Prostate gland (tissue), 2 donors: Measurements from ENCODE around the gene VASN. TPM values are rescaled to one million over a fixed set of nuclear protein-coding genes. Genes with fewer than 3 reads are reported as not detected.

ENCODE experiments used
- DNase-seq: peaks from one replicate; pipeline ENCODE4 v3.0.0-alpha.2; 2019; ENCODE audit warnings: low spot score
- H3K27ac ChIP-seq, 2 donors: fragments of 200-600 bp; sonication (generic); 2 replicates each; pipeline ENCODE4 v1.5.1; 2017 to 2019
- H3K27me3 ChIP-seq: fragments of 200-600 bp; sonication (generic); replicated peaks from 2 replicates; pipeline ENCODE4 v1.5.1; 2019; ENCODE audit not compliant: insufficient read depth
- H3K36me3 ChIP-seq, 2 donors: fragments of 200-600 bp; sonication (generic); 1 replicate in 1 of 2; 2 replicates in 1 of 2; pipeline versions ENCODE4 v1.5.1 to v1.8.1; 2017 to 2019
- H3K4me1 ChIP-seq: fragments of 200-600 bp; sonication (generic); replicated peaks from 2 replicates; pipeline ENCODE4 v1.5.1; 2019
- H3K4me3 ChIP-seq, 2 donors: fragments of 200-600 bp; sonication (generic); 2 replicates each; pipeline ENCODE4 v1.5.1; 2017 to 2019
- H3K9me3 ChIP-seq: fragments of 200-600 bp; sonication (generic); 2 replicates; pipeline ENCODE4 v1.5.1; 2017
- POLR2A ChIP-seq: fragments of 450-650 bp; IDR thresholded peaks from one replicate; pipeline ENCODE4 v1.6.1; 2016; ENCODE audit warnings: antibody characterized with exemption, mild to moderate bottlenecking
- POLR2AphosphoS5 ChIP-seq: sonication (generic); formaldehyde crosslinking; IDR thresholded peaks from one replicate; pipeline ENCODE4 v1.6.1; 2017; ENCODE audit warnings: antibody characterized with exemption
- WGBS: methylation state at CpG from one replicate; pipeline ENCODE4 v1.1.5; 2018; 5-methylcytosine and 5-hydroxymethylcytosine counted together
- intact Hi-C: fragments of 100-400 bp; cut with DNase I; formaldehyde crosslinking; loops from one replicate; pipeline ENCODE4 v1.14.2; 2022
- total RNA-seq, 2 donors: library from RNA; depleted of rRNA; stranded (reverse); fragments of >200 nt; gene quantifications; one replicate each; pipeline ENCODE4 v1.1.0, GENCODE V29; 2016
- TF ChIP-seq, protein P1 (sequence below), 4 experiments: fragments of 200-600 bp in 2 of 4; fragments of 450-650 bp in 2 of 4; sonication (generic) in 2 of 4; IDR thresholded peaks; 1 replicate in 3 of 4; 2 replicates in 1 of 4; pipeline ENCODE4 v1.5.1; 2016 to 2019; ENCODE audit warnings: antibody characterized with exemption in 4 of 4, mild to moderate bottlenecking in 2 of 4, moderate library complexity in 2 of 4

VASN gene
- total RNA-seq, 2 donors from 2014 or later: 13.1 to 97.4 TPM

DNA sequence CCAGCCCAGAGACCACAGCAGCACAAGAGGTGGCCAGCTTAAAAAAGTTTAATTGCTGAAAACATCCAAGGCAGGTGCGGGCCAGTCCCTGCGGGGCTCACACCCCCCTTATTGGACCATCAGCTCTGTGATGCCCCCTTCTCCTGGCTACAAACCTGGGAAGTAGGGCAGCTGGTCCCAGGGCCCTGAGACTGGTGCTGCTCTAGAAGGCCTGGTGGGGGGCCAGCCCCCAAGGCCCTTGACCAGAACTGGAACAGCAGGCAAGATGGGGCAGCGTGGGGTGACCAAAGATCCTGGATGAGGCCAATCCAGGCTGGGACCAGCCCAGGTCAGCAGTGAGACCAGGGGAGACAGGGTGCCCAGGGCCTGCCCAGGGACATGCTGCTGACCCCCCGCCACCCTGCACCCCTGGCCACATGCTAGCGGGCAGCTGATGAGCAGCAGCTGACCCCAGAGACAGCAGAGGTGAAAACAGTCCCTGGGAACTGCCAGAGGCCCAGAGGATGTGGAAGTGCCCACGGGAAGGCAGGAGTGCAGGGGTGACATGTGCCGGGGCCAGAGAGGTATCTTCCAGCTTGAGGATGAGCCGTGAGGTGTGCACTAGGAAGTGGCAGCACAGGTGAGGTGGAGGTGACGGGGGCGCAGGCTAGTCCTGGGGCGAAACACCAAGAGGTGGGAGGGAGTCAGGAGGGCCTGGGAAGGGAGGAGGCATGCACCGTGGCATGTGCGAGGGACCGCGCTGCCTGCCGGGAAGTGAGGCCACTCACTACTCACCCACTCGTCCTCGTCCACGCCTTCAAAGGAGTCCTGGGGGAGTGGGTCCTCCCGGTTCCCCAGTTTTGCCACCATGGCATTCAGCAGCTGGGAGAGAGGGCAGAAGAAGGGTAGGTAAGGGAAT is 16.9 kb upstream of the VASN start:
- no peak for DNase-seq
- intact Hi-C loops: no loop called here
- no peaks in the 10 kb centered on the region for H3K36me3 ChIP-seq
- H3K4me3 ChIP-seq: no peak overlapping the region
- H3K4me1 ChIP-seq: no peaks in the 10 kb centered on the region
- TF ChIP-seq, protein P1, sequence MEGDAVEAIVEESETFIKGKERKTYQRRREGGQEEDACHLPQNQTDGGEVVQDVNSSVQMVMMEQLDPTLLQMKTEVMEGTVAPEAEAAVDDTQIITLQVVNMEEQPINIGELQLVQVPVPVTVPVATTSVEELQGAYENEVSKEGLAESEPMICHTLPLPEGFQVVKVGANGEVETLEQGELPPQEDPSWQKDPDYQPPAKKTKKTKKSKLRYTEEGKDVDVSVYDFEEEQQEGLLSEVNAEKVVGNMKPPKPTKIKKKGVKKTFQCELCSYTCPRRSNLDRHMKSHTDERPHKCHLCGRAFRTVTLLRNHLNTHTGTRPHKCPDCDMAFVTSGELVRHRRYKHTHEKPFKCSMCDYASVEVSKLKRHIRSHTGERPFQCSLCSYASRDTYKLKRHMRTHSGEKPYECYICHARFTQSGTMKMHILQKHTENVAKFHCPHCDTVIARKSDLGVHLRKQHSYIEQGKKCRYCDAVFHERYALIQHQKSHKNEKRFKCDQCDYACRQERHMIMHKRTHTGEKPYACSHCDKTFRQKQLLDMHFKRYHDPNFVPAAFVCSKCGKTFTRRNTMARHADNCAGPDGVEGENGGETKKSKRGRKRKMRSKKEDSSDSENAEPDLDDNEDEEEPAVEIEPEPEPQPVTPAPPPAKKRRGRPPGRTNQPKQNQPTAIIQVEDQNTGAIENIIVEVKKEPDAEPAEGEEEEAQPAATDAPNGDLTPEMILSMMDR (IDR thresholded peaks at IDR 0.05): no peak
- no peak for TF ChIP-seq POLR2AphosphoS5
- no peak for TF ChIP-seq POLR2A
- H3K27ac ChIP-seq: no peak overlapping the region
- WGBS: 94% methylated on average over 20 of the region's 20 CpGs
- H3K27me3 ChIP-seq: no peaks in the 10 kb centered on the region
- no peaks in the 10 kb centered on the region for H3K9me3 ChIP-seq

DNA sequence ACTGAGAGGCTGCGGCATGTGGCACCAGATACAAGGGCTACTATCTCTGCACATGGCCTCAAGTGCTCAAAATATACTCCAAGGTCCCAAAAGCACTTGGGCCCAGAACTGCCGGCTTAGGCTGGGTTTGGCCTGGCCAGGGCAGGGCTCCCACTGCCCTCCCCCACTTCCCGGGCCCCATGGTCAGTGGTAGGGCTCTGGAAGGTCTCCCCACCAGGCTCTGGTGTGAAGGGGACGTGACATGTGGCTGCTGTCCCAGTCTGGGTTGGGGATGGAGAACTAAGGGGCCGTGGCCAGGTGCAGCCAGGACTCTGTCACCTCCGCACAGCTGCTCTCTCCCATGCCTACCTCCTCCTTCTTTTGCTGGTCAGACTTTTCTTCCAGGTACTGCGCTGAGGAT is 14.8 kb upstream of the VASN start:
- Histone ChIP-seq H3K9me3 (no peaks in the 10 kb centered on the region), H3K4me1 (no peaks in the 10 kb centered on the region), H3K27ac (no peak overlapping the region), H3K36me3 (no peaks in the 10 kb centered on the region), H3K4me3 (no peak overlapping the region), H3K27me3 (no peaks in the 10 kb centered on the region)
- TF ChIP-seq, protein P1 (IDR thresholded peaks at IDR 0.05): no peak
- TF ChIP-seq POLR2A: no peak
- 91% methylated on average over 7 of the region's 7 CpGs for WGBS
- DNase-seq: no peak
- intact Hi-C loops: no loop called here

DNA sequence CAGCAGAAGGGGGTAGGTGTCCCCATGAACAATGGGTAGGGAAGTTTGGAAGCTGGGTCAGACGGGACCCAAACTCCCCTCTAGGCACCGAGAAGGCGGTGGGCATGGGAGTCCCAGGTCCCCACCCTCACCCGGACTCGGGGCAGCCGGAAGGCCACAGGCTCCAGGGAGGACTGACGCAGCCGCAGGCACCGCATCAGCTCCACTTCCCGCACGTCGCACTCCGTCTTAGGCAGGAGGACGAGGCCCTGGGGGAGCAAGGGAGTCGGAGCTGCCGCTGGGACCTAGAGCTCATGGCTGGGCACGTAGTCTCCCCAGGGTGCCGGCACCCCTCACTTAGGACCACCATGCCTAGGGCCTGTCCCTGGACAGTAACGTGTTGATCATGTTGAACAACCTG is 13.4 kb upstream of the VASN start:
- Histone ChIP-seq H3K4me1 (no peaks in the 10 kb centered on the region), H3K27ac (no peak overlapping the region), H3K9me3 (no peaks in the 10 kb centered on the region), H3K27me3 (no peaks in the 10 kb centered on the region), H3K4me3 (no peak overlapping the region), H3K36me3 (no peaks in the 10 kb centered on the region)
- intact Hi-C loops: no loop called here
- TF ChIP-seq, protein P1 (IDR thresholded peaks at IDR 0.05): no peak
- TF ChIP-seq POLR2AphosphoS5 (no peak), POLR2A (no peak)
- WGBS: 93% methylated on average over 19 of the region's 19 CpGs
- no peak for DNase-seq

DNA sequence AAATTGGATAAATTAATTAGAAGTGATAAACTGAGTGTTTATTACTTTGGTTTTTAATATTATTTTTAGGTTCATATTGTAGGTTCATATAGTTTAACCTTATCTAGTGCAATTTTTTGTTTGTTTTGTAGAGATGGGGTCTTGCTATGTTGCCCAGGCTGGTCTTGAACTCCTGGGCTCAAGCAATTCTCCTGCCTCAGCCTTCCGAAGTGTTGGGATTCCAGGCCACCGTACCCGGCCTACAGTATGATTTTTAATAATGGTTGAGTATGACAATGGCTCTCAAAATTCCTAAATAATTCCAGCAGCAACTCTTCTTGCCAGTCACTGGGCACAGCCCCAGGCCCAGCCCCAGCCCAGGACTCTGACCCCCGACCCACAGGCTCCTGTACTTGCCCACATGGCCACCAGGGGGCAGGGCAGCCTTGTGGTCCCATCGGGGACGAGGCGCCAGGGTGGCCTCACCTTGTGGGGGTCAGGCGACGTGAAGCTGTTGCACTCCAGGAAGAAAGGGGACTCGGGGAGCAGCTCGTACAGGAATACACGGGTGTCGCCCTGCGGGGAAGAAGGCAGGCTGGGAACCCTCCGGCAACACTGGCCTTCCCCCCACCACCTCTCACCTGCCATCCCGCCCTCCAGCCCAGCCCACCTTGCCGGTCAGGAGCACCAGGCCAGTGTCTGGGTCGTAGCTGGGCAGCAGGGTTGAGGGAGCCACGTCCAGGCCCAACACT is 12.7 kb upstream of the VASN start:
- TF ChIP-seq, protein P1 (IDR thresholded peaks at IDR 0.05): peak; percentile 95 to 97 (median 96)
- TF ChIP-seq POLR2AphosphoS5: no peak
- intact Hi-C loops: loop anchor here (1.0 kb wide), 1 partner anchor 43 kb away; no protein-coding TSS in a partner anchor
- H3K36me3 ChIP-seq: no peaks in the 10 kb centered on the region
- H3K9me3 ChIP-seq: no peaks in the 10 kb centered on the region
- WGBS: 25% methylated on average over 15 of the region's 19 CpGs
- H3K4me1 ChIP-seq: no peaks in the 10 kb centered on the region
- H3K27ac ChIP-seq: no peak overlapping the region
- no peaks in the 10 kb centered on the region for H3K27me3 ChIP-seq
- no peak for DNase-seq
- H3K4me3 ChIP-seq: no peak overlapping the region
